Calu3 (cell line): Measurements from ENCODE around the gene KLHDC9. TPM values are rescaled to one million over a fixed set of nuclear protein-coding genes. Genes with fewer than 3 reads are reported as not detected.
A peak's percentile ranks its signal among the peaks of the same experiment; 100 is the strongest.
"Not testable (repeated sequence)": the region's sequence is repeated elsewhere in the genome, so short reads cannot be mapped to it uniquely, and the experiment has no call there.

ENCODE experiments used
- BruUV-seq: library from RNA; stranded (reverse); fragments of 400-500 nt; replicated peaks from 2 replicates; lab custom pipeline; 2021; lab: Mats Ljungman, UMichigan
- CTCF ChIA-PET: fragments of 300-600 bp; sonication (Branson Sonifier 250); formaldehyde crosslinking; loops from one replicate; lab custom pipeline; 2022; ENCODE audit warnings: antibody characterized with exemption; lab: Charles Lee
- DNase-seq: peaks from one replicate; pipeline ENCODE4 v3.0.0; 2022
- H3K27ac Mint-ChIP-seq: one replicate; pipeline ENCODE4 v1.8.0; 2022; ENCODE audit warnings: mixed read lengths; ENCODE audit not compliant: unreplicated experiment
- H3K27me3 Mint-ChIP-seq: one replicate; pipeline ENCODE4 v1.8.0; 2022; ENCODE audit warnings: mixed read lengths; ENCODE audit not compliant: unreplicated experiment
- H3K36me3 Mint-ChIP-seq: one replicate; pipeline ENCODE4 v1.8.0; 2022; ENCODE audit warnings: mild to moderate bottlenecking, moderate library complexity, mixed read lengths; ENCODE audit not compliant: insufficient read depth, unreplicated experiment
- H3K4me1 Mint-ChIP-seq: one replicate; pipeline ENCODE4 v1.8.0; 2022; ENCODE audit warnings: mild to moderate bottlenecking, low read depth, mixed read lengths; ENCODE audit not compliant: unreplicated experiment
- H3K4me3 Mint-ChIP-seq: one replicate; pipeline ENCODE4 v1.8.0; 2022; ENCODE audit warnings: mild to moderate bottlenecking, low read depth, moderate library complexity, mixed read lengths; ENCODE audit not compliant: unreplicated experiment
- H3K9me3 Mint-ChIP-seq: one replicate; pipeline ENCODE4 v1.8.0; 2022; ENCODE audit warnings: low read depth, mixed read lengths; ENCODE audit not compliant: unreplicated experiment
- intact Hi-C: fragments of 100-400 bp; cut with micrococcal nuclease; formaldehyde crosslinking; loops from one replicate; pipeline ENCODE4 v1.10.0; 2022; ENCODE audit not compliant: unreplicated experiment
- total RNA-seq: library from RNA; stranded (reverse); gene quantifications from 2 replicates; pipeline ENCODE4 v1.2.3, GENCODE V29; 2022
- TF ChIP-seq, protein P1 (sequence below): fragments of 200-600 bp; IDR thresholded peaks from one replicate; pipeline ENCODE4 v1.8.0; 2022; ENCODE audit warnings: antibody characterized with exemption; ENCODE audit not compliant: unreplicated experiment

The KLHDC9 gene
- total RNA-seq, 1 experiment from 2014 or later = 5.3 TPM

GRCh38 chr1:161115132-161115711, 17.1 kb downstream of the KLHDC9 start:
- Mint-ChIP-seq H3K36me3 (peaks cover 65% of the 10 kb centered on the region), H3K27me3 (no peaks in the 10 kb centered on the region), H3K4me1 (peaks cover 62% of the 10 kb centered on the region), H3K9me3 (no peaks in the 10 kb centered on the region), H3K4me3 (peak overlapping the region; percentile 40), H3K27ac (peak overlapping the region; percentile 94)
- peak; percentile 65 for DNase-seq
- TF ChIP-seq, protein P1, sequence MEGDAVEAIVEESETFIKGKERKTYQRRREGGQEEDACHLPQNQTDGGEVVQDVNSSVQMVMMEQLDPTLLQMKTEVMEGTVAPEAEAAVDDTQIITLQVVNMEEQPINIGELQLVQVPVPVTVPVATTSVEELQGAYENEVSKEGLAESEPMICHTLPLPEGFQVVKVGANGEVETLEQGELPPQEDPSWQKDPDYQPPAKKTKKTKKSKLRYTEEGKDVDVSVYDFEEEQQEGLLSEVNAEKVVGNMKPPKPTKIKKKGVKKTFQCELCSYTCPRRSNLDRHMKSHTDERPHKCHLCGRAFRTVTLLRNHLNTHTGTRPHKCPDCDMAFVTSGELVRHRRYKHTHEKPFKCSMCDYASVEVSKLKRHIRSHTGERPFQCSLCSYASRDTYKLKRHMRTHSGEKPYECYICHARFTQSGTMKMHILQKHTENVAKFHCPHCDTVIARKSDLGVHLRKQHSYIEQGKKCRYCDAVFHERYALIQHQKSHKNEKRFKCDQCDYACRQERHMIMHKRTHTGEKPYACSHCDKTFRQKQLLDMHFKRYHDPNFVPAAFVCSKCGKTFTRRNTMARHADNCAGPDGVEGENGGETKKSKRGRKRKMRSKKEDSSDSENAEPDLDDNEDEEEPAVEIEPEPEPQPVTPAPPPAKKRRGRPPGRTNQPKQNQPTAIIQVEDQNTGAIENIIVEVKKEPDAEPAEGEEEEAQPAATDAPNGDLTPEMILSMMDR = no peak
- BruUV-seq = no TSS peak
- CTCF ChIA-PET = no interaction called here
- intact Hi-C loops = no loop called here

- H3K27me3 Mint-ChIP-seq, CTCF ChIA-PET, BruUV-seq, H3K9me3 Mint-ChIP-seq, intact Hi-C loops, DNase-seq: not testable (repeated sequence)
- Mint-ChIP-seq H3K4me1 (peaks cover 62% of the 10 kb centered on the region), H3K36me3 (peaks cover 72% of the 10 kb centered on the region), H3K4me3 (peak overlapping the region; percentile 99), H3K27ac (peak overlapping the region; percentile 94)
Measured at GRCh38 chr1:161115961-161116360, 17.8 kb downstream of the KLHDC9 start.

DNA sequence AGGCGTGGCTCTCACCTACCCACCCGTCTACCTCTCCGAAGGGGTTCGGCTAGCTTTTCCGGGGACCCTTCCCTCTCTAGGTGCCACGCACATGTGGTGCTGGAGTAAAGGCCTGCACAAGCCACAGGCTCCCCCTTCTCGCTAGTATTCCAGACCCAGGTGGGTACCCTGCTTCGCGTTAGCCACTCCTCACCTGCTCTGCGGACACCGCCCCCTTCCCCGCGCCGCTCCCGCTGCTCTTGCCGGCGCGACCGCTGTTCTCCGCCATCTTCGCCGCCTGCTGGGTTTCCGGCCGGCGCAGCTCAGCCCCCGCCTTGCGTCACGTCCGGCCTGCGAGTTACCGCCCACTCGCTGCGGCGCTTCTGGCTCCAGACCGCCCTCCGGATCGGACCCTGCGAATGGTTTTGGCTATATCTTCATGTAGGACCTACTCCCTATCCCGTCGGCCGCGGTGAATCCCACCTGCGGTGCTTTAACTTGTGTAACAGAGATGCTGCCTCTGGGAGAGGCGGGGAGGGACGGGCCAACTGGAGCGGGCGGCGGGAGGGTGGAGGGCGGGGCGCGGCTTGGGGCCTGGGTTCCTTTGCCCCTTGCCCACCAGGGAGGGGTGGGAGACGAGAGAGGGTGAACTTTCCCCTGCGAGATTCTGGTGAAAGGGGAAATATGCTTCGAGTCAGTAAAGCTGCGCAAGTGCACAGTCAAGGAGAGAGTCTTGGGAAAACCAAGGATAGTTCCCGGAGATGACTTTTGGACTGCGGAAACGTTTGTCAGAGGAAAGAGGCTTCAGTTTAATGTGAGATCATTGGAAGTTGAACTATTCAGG, 19.8 kb downstream of the KLHDC9 start, which contains the start of the genes NIT1 and PFDN2:
Gene NIT1, plus strand, starts transcription at position 347 of the 823 bp plus-strand sequence. Its CDS starts 72 bp downstream, at position 419.
Gene PFDN2, minus strand, starts transcription at position 279 of the 823 bp plus-strand sequence. Its CDS starts 11 bp downstream, at position 268.
- TF ChIP-seq, protein P1 = peak; percentile 0
- no peaks in the 10 kb centered on the region for H3K9me3 Mint-ChIP-seq
- peaks cover 86% of the 10 kb centered on the region for H3K36me3 Mint-ChIP-seq
- H3K27me3 Mint-ChIP-seq = no peaks in the 10 kb centered on the region
- no TSS peak for BruUV-seq
- H3K27ac Mint-ChIP-seq = peak within 1 kb of the TSS; percentile 95
- peak within 1 kb of the TSS; percentile 99 for H3K4me3 Mint-ChIP-seq
- peak; percentile 91 for DNase-seq
- intact Hi-C loops = loop anchor here (2.0 kb wide), 1 partner anchor 15 kb away; the partner anchor contains the start of gene DEDD
- H3K4me1 Mint-ChIP-seq = peaks cover 52% of the 10 kb centered on the region
- CTCF ChIA-PET = interaction anchor here (0.7 to 1.6 kb wide), 6 partner anchors 10 to 32 kb away, joined by 3 to 8 read pairs (median 5); no protein-coding TSS in a partner anchor

DNA sequence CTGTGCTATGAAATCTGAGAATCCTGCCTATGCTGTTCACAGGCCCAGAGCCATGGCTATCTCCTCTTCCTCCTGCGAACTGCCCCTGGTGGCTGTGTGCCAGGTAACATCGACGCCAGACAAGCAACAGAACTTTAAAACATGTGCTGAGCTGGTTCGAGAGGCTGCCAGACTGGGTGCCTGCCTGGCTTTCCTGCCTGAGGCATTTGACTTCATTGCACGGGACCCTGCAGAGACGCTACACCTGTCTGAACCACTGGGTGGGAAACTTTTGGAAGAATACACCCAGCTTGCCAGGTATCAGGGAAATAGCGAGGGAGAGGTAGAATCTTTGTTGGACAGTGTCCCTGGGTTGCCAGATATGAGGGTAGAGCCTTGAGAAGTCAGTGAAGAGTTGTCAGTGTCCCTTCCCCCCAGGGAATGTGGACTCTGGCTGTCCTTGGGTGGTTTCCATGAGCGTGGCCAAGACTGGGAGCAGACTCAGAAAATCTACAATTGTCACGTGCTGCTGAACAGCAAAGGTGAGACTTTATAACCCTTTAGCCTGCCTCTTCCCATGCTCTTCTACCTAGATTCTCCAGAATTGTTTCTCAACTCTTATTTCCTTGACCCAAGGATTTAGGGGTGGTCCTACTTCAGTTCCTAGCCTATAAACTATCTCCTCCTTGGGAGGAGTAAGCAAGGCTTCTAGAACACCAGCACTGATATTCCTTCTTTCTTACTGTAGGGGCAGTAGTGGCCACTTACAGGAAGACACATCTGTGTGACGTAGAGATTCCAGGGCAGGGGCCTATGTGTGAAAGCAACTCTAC, 21.1 kb downstream of the KLHDC9 start:
- H3K27ac Mint-ChIP-seq = peak overlapping the region; percentile 95
- H3K9me3 Mint-ChIP-seq = no peaks in the 10 kb centered on the region
- DNase-seq = peak; percentile 36
- no TSS peak for BruUV-seq
- H3K4me1 Mint-ChIP-seq = peaks cover 38% of the 10 kb centered on the region
- H3K27me3 Mint-ChIP-seq = no peaks in the 10 kb centered on the region
- TF ChIP-seq, protein P1 = peak; percentile 59
- CTCF ChIA-PET = no interaction called here
- peak overlapping the region; percentile 99 for H3K4me3 Mint-ChIP-seq
- peaks cover 93% of the 10 kb centered on the region for H3K36me3 Mint-ChIP-seq
- intact Hi-C loops = loop anchor here (2.0 kb wide), 1 partner anchor 14 kb away; the partner anchor contains the start of gene DEDD
